ENCODE data around the gene ATP6V0C. TPM values are rescaled to one million over a fixed set of nuclear protein-coding genes. Genes with fewer than 3 reads are reported as not detected.

The ATP6V0C gene
- total RNA-seq, 4 donors from 2014 or later = 26.4 to 98.9 (median 81.8) TPM

DNA sequence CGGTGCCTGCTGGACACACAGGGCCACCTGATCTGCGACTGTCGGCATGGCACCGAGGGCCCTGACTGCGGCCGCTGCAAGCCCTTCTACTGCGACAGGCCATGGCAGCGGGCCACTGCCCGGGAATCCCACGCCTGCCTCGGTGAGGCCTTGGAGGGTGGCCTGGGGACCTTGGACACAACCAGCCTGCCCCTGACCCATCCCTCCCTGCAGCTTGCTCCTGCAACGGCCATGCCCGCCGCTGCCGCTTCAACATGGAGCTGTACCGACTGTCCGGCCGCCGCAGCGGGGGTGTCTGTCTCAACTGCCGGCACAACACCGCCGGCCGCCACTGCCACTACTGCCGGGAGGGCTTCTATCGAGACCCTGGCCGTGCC, 41.3 kb upstream of the ATP6V0C start:
- TF ChIP-seq, protein P1, sequence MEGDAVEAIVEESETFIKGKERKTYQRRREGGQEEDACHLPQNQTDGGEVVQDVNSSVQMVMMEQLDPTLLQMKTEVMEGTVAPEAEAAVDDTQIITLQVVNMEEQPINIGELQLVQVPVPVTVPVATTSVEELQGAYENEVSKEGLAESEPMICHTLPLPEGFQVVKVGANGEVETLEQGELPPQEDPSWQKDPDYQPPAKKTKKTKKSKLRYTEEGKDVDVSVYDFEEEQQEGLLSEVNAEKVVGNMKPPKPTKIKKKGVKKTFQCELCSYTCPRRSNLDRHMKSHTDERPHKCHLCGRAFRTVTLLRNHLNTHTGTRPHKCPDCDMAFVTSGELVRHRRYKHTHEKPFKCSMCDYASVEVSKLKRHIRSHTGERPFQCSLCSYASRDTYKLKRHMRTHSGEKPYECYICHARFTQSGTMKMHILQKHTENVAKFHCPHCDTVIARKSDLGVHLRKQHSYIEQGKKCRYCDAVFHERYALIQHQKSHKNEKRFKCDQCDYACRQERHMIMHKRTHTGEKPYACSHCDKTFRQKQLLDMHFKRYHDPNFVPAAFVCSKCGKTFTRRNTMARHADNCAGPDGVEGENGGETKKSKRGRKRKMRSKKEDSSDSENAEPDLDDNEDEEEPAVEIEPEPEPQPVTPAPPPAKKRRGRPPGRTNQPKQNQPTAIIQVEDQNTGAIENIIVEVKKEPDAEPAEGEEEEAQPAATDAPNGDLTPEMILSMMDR (IDR thresholded peaks at IDR 0.05; ENCODE audit: low read depth) = no peak

DNA sequence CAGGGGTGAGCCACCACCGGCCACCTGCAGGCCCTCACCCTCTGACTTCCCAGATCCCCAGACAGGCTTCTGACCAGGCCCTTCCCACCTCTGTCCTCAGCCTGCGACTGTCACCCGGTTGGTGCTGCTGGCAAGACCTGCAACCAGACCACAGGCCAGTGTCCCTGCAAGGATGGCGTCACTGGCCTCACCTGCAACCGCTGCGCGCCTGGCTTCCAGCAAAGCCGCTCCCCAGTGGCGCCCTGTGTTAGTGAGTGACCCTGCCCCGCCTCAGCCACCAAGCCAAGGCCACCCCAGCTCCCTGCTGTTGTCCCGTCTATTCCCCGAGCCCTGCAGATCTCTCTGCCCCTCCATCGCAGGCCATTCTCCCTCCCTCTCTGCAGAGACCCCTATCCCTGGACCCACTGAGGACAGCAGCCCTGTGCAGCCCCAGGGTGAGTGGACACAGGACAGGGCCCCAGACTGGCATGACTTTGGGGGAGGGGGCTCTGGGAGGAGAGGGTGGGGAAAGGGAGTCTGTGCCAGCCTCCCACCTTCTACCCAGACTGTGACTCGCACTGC, 40.8 kb upstream of the ATP6V0C start:
- TF ChIP-seq, protein P1 (IDR thresholded peaks at IDR 0.05; ENCODE audit: low read depth) = no peak

DNA sequence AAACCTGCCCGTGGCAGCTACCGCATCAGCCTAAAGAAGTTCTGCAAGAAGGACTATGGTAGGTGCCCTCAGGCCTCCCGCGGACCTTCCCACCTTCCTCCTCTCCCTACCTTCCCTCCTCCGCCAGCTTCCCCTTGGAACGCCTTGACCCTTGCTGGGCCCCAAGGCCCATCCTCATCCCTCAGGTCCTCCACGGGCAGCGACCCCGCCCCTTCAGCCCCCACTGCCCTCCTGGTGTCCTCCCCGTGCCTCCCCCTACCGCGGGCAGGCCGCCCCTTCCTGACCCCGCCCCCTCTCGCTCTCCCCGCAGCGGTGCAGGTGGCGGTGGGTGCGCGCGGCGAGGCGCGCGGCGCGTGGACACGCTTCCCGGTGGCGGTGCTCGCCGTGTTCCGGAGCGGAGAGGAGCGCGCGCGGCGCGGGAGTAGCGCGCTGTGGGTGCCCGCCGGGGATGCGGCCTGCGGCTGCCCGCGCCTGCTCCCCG, 40.3 kb upstream of the ATP6V0C start:
- TF ChIP-seq, protein P1 (IDR thresholded peaks at IDR 0.05; ENCODE audit: low read depth) = no peak

DNA sequence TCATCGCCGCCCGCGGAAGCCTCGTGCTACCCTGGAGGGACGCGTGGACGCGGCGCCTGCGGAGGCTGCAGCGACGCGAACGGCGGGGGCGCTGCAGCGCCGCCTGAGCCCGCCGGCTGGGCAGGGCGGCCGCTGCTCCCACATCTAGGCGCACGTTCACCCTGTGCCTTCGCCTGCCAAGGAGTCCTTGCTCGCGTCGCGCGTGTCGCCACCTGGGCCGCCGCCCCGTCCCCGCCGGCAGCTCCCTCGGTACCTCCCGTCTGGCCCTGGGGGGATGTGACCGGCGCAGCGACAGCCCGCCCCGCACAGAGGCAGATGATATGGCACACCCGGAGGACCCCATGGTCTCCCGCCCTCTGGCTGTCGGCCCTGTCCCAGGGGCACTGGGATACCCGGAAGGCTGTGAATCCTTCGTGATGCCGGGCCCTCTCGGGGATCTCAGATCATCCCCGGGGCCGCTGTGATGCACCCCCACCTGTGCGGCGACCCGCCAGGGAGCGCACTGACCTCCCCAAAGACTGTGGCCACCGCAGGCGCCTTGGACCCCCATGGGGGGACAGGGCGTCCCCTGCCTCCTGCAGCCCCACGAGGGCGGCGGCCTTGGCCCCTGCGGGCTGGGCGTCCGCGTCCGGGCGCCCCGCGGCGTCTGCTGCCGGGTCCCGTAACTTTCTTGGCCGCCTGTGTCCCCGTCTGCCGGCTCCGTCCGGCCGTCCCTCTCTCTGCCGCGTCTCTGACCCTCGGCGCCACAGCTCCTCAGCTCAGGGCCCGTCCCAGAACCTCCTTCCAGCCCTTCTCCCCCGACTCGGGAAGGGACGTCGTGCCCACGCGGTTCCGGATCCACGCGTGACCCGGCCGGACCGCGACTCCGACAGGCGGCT, 39.5 kb upstream of the ATP6V0C start:
- TF ChIP-seq, protein P1 (IDR thresholded peaks at IDR 0.05; ENCODE audit: low read depth) = no peak

DNA sequence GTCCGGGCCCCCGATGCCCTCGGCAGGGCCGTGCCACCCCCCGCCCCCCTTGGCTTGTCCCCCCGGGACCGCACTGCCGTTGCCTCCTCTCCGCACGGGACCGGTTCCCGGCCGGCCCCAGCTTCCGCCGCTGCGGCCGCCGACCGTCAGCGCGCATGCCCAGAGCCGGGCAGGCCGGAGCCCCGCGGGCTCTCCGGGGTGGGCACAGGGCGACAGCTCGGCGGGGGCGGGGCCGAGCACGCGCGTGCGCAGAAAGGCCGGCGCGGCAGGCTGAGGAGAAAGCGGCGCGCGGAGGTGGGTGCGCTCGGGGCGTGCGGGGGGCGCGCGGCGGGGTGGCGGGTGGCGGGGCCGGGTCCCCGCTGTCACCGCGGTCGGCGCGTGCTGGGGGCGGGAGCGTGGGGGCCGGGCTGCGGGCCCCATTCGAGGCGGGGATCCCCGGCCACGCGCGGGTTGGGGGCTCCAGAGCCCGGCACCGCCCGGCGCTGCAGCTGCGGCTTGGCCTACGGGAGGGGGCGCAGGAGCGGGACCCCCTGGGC, 38.8 kb upstream of the ATP6V0C start, which contains the start of gene TBC1D24:
Gene TBC1D24 (plus strand): TSS at position 251 of the 536 bp plus-strand sequence. CDS start 21,022 bp downstream, outside the sequence.
- TF ChIP-seq, protein P1 (IDR thresholded peaks at IDR 0.05; ENCODE audit: low read depth) = no peak

DNA sequence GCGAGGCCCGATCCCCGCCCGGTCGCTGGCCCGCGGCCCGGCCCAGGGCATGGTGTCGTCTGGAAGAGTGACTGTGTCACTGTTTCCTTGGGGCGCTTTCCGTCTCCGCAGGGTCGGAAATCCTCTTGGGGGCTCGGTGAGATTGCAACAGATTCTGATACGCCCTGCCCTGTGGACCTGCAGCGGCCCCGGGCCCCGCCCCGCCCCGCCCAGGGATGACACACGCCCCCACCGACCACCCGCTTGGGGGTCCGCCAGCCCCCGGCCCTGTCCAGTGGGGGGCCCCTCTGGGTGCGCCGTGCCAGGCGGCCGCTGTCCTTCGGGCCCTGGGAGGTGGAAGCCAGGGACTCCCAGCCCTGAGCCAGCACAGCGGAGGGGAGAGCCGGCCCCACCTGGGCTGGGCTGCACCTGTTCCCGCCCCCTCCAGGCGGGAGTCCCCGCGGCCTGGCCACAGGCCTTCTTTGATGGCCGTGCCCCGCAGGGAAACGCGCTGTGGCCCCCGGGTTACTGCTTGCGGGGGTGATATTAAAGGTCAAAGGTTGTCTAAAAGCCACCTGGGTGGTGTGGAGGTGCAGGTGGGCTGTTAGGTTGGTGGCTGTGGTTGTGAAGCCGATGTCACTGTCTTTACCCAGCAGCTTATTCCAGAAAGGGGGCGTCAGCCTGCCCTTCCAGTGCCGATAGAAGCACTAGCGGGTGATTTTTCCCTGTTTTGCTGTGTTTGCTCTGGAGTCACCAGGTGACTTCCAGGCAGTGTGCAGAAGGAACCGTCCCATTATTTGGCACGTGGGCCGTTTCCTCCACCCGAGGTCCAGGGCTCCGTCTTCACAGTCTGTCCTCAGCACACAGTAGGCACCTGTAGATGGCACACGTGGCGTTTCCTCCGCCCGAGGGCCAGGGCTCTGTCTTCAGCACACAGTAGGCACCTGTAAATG, 38.1 kb upstream of the ATP6V0C start:
- TF ChIP-seq, protein P1 (IDR thresholded peaks at IDR 0.05; ENCODE audit: low read depth) = no peak
